Midbrain (tissue), 1 donor: Measurements from ENCODE around the gene ABCA13.

ENCODE experiments used
- DNase-seq: peaks from one replicate; lab custom pipeline; 2025; lab: John Stamatoyannopoulos, UW

Gene ABCA13

GRCh38 chr7:48515171-48515570 is 343.9 kb downstream of the ABCA13 start:
- no peak for DNase-seq

- no peak for DNase-seq
These were observed 346.8 kb downstream of the ABCA13 start for GRCh38 chr7:48518092-48518491.

- DNase-seq, result no peak
These were observed 351.4 kb downstream of the ABCA13 start for GRCh38 chr7:48522692-48523091.

GRCh38 chr7:48525736-48526732 is 354.8 kb downstream of the ABCA13 start:
- DNase-seq, result no peak

GRCh38 chr7:48528646-48529045 is 357.4 kb downstream of the ABCA13 start:
- no peak for DNase-seq

- no peak for DNase-seq
These were observed 366.3 kb downstream of the ABCA13 start for GRCh38 chr7:48537561-48537960.

- DNase-seq, result no peak
These were observed 369.5 kb downstream of the ABCA13 start for GRCh38 chr7:48540746-48541145.

- DNase-seq, result no peak
These were observed 377.4 kb downstream of the ABCA13 start for GRCh38 chr7:48548667-48549066.

- no peak for DNase-seq
These were observed 380.4 kb downstream of the ABCA13 start for GRCh38 chr7:48551652-48552051.

GRCh38 chr7:48563334-48563733 is 392.1 kb downstream of the ABCA13 start:
- no peak for DNase-seq

- no peak for DNase-seq
These were observed 404.3 kb downstream of the ABCA13 start for GRCh38 chr7:48575516-48575915.

GRCh38 chr7:48587475-48587874 is 416.2 kb downstream of the ABCA13 start:
- DNase-seq, result no peak

GRCh38 chr7:48594349-48594748 is 423.1 kb downstream of the ABCA13 start:
- DNase-seq, result no peak

- no peak for DNase-seq
These were observed 424.5 kb downstream of the ABCA13 start for GRCh38 chr7:48595756-48596155.

- DNase-seq, result no peak
These were observed 439.4 kb downstream of the ABCA13 start for GRCh38 chr7:48610705-48611104.

- no peak for DNase-seq
These were observed 440.7 kb downstream of the ABCA13 start for GRCh38 chr7:48611993-48612392.

GRCh38 chr7:48617508-48617907 is 446.2 kb downstream of the ABCA13 start:
- DNase-seq, result no peak

GRCh38 chr7:48617993-48618392 is 446.7 kb downstream of the ABCA13 start:
- no peak for DNase-seq

- DNase-seq, result no peak
These were observed 449.8 kb downstream of the ABCA13 start for GRCh38 chr7:48621076-48621475.

GRCh38 chr7:48627164-48627563 is 455.9 kb downstream of the ABCA13 start:
- DNase-seq, result no peak

- DNase-seq, result no peak
These were observed 457.6 kb downstream of the ABCA13 start for GRCh38 chr7:48628793-48629349.

- no peak for DNase-seq
These were observed 462.9 kb downstream of the ABCA13 start for GRCh38 chr7:48634116-48634632.

GRCh38 chr7:48635796-48636195 is 464.5 kb downstream of the ABCA13 start:
- no peak for DNase-seq
